ENCODE data around the gene ITGB1.

- TF ChIP-seq ARID3B (CRISPR knock-in tag; IDR thresholded peaks at IDR 0.05; ENCODE audit: borderline replicate concordance) (no peak), POU5F1 (IDR thresholded peaks at IDR 0.05; ENCODE audit: borderline replicate concordance, low read depth, low read length, partially characterized antibody) (no peak)
Measured at GRCh38 chr10:32953277-32953927, 4.6 kb downstream of the ITGB1 start.
